HepG2 (cell line): Measurements from ENCODE around the gene PHF13. TPM values are rescaled to one million over a fixed set of nuclear protein-coding genes. Genes with fewer than 3 reads are reported as not detected.

Source experiments
- ARID2 ChIP-seq: sonication (generic); formaldehyde crosslinking; IDR thresholded peaks from 2 replicates; pipeline ENCODE4 v1.8.1; 2022; ENCODE audit warnings: mild to moderate bottlenecking, missing genetic modification reagents, borderline replicate concordance
- CCDC6 ChIP-seq: sonication (generic); formaldehyde crosslinking; IDR thresholded peaks from 2 replicates; pipeline ENCODE4 v1.8.1; 2022; ENCODE audit warnings: mild to moderate bottlenecking, missing genetic modification reagents, moderate library complexity
- CEBPB ChIP-seq: IDR thresholded peaks from 2 replicates; pipeline ENCODE4 v1.6.1; 2011; ENCODE audit warnings: low read depth, low read length, improper control_type of control experiment, borderline replicate concordance
- DNMT3B ChIP-seq: conservative IDR thresholded peaks from 2 replicates; pipeline ENCODE4 v1.6.1; 2016; ENCODE audit warnings: missing biosample characterization, control low read depth
- FOXA1 ChIP-seq, 2 experiments: fragments of 450-650 bp in 1 of 2; sonication (generic) in 1 of 2; formaldehyde crosslinking in 1 of 2; IDR thresholded peaks; 2 replicates each; pipeline versions ENCODE4 v1.4.0 to v1.6.1; 2016 to 2020; ENCODE audit warnings: missing genetic modification reagents in 1 of 2
- GATAD1 ChIP-seq: IDR thresholded peaks from 2 replicates; pipeline ENCODE4 v1.6.1; 2016; ENCODE audit warnings: missing genetic modification reagents, missing compliant biosample characterization
- HDAC2 ChIP-seq: sonication (generic); formaldehyde crosslinking; IDR thresholded peaks from 2 replicates; pipeline ENCODE4 v1.4.0; 2020; ENCODE audit warnings: missing genetic modification reagents
- HES4 ChIP-seq: sonication (generic); formaldehyde crosslinking; IDR thresholded peaks from 2 replicates; pipeline ENCODE4 v1.9.0; 2021; ENCODE audit warnings: mild to moderate bottlenecking, missing genetic modification reagents, borderline replicate concordance
- KAT2B ChIP-seq: fragments of 150-350 bp; IDR thresholded peaks from 2 replicates; pipeline ENCODE4 v1.6.1; 2014; ENCODE audit warnings: low read depth, low read length, borderline replicate concordance
- MIXL1 ChIP-seq: IDR thresholded peaks from 2 replicates; pipeline ENCODE4 v1.6.1; 2016
- MYC ChIP-seq: sonication (generic); formaldehyde crosslinking; IDR thresholded peaks from 2 replicates; pipeline ENCODE4 v1.9.0; 2021; ENCODE audit warnings: missing genetic modification reagents, borderline replicate concordance
- NFRKB ChIP-seq: fragments of 450-650 bp; IDR thresholded peaks from 2 replicates; pipeline ENCODE4 v1.6.1; 2017
- PPARG ChIP-seq: conservative IDR thresholded peaks from 2 replicates; pipeline ENCODE4 v1.6.1; 2016; ENCODE audit warnings: missing biosample characterization, missing genetic modification reagents
- SIX1 ChIP-seq: sonication (generic); formaldehyde crosslinking; IDR thresholded peaks from 2 replicates; pipeline ENCODE4 v1.4.0; 2020; ENCODE audit warnings: missing genetic modification reagents, borderline replicate concordance
- SMAD1 ChIP-seq: sonication (generic); formaldehyde crosslinking; IDR thresholded peaks from 2 replicates; pipeline ENCODE4 v1.4.0; 2020; ENCODE audit warnings: missing genetic modification reagents, low read depth, mild to moderate bottlenecking, borderline replicate concordance
- SP5 ChIP-seq: IDR thresholded peaks from 2 replicates; pipeline ENCODE4 v1.6.1; 2016; ENCODE audit warnings: low read depth, borderline replicate concordance
- ZFX ChIP-seq: sonication (generic); formaldehyde crosslinking; IDR thresholded peaks from 2 replicates; pipeline ENCODE4 v1.4.0; 2020; ENCODE audit warnings: mild to moderate bottlenecking, low read depth, missing genetic modification reagents, moderate library complexity
- ZNF354B ChIP-seq: sonication (generic); formaldehyde crosslinking; IDR thresholded peaks from 2 replicates; pipeline ENCODE4 v1.8.0; 2022; ENCODE audit warnings: mild to moderate bottlenecking, missing genetic modification reagents
- ZNF430 ChIP-seq: sonication (generic); formaldehyde crosslinking; IDR thresholded peaks from 2 replicates; pipeline ENCODE4 v1.9.0; 2021; ENCODE audit warnings: mild to moderate bottlenecking, missing genetic modification reagents
- polyA plus RNA-seq, 8 experiments: library from polyadenylated mRNA; depleted of rRNA in 3 of 8; stranded (reverse) in 7 of 8; unstranded in 1 of 8; fragments of >200 nt; fragmentation: Illumina TruSeq in 4 of 8; extraction: Trizol in 4 of 8; gene quantifications; 2 replicates each; pipeline versions ENCODE4 v1.2.1 to v1.2.3, GENCODE V29; 2011 to 2016; ENCODE audit warnings: low read depth in 4 of 8, missing spikeins in 1 of 8, mixed read lengths in 1 of 8; ENCODE audit not compliant: insufficient read depth in 1 of 8
- total RNA-seq, 5 experiments: library from RNA; depleted of rRNA; stranded (reverse); fragments of >200 nt; fragmentation: Illumina TruSeq; extraction: Trizol; gene quantifications; 2 replicates each; pipeline ENCODE4 v1.2.3, GENCODE V29; 2016; ENCODE audit warnings: low read depth in 1 of 5
- TF ChIP-seq, protein P1 (sequence below): sonication (generic); formaldehyde crosslinking; IDR thresholded peaks from 2 replicates; pipeline ENCODE4 v1.4.0; 2020; ENCODE audit warnings: mild to moderate bottlenecking, missing genetic modification reagents
- TF ChIP-seq, protein P2 (sequence below): sonication (generic); formaldehyde crosslinking; IDR thresholded peaks from 2 replicates; pipeline ENCODE4 v1.5.0; 2020; ENCODE audit warnings: mild to moderate bottlenecking, missing genetic modification reagents
- TF ChIP-seq, protein P3 (sequence below): sonication (generic); formaldehyde crosslinking; IDR thresholded peaks from 2 replicates; pipeline ENCODE4 v1.4.0; 2020; ENCODE audit warnings: mild to moderate bottlenecking, missing genetic modification reagents
- TF ChIP-seq, protein P4 (sequence below): sonication (generic); formaldehyde crosslinking; IDR thresholded peaks from 2 replicates; pipeline ENCODE4 v1.8.1; 2023; ENCODE audit warnings: mild to moderate bottlenecking, moderate library complexity, missing genetic modification reagents
- TF ChIP-seq, protein P5 (sequence below): sonication (generic); formaldehyde crosslinking; IDR thresholded peaks from 2 replicates; pipeline ENCODE4 v1.5.0; 2020; ENCODE audit warnings: missing genetic modification reagents

Gene PHF13
- total and polyA plus RNA-seq, 2 of the 13 experiments (the other 11 are each of a cell fraction or from before 2014, with no cell fraction given), result 4.7 to 7.4 TPM

DNA sequence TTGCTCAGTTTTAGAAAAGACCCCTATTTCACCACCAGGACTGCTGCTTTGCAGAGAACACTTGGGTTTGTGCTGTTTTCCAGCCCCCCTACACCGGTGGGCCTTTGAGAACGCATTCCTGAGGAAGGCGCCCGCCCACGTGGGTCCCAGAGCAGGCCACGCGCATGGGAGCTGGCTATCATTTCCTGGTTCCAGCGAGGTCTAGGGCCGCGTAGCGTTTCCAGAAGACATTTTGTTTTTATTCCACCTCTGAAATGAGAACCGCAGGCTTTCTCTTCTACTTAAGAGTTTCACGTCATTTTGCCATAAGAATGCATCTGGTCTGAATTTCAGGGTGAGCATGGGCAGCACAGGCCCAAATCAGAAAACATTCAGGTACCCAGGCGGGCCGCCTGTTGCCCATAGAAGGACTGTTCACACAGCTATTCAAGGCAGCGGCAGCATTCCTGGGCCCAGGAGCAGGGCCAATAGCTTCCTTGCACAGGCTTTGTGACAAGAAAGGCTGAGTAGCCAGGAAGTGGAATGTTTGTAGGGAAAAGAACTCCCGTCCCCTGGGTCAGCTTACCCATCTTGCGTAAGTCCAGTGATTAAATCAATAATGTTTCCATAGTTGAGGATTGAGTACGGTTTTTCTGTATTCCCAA, 9.5 kb upstream of the PHF13 start (continued):
- TF ChIP-seq, protein P1, sequence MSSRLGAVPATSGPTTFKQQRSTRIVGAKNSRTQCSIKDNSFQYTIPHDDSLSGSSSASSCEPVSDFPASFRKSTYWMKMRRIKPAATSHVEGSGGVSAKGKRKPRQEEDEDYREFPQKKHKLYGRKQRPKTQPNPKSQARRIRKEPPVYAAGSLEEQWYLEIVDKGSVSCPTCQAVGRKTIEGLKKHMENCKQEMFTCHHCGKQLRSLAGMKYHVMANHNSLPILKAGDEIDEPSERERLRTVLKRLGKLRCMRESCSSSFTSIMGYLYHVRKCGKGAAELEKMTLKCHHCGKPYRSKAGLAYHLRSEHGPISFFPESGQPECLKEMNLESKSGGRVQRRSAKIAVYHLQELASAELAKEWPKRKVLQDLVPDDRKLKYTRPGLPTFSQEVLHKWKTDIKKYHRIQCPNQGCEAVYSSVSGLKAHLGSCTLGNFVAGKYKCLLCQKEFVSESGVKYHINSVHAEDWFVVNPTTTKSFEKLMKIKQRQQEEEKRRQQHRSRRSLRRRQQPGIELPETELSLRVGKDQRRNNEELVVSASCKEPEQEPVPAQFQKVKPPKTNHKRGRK (CRISPR knock-in tag), result no peak
- TF ChIP-seq PPARG (peak; percentile 43; the same call in 1 of the 2 replicates), KAT2B (peak; percentile 63; the same call in 1 of the 2 replicates), DNMT3B (CRISPR knock-in tag) (peak; percentile 59; the same call in 1 of the 2 replicates), ZNF354B (CRISPR knock-in tag) (0 out of 2 replicates have a peak, but pooled peaks have one; percentile 47), GATAD1 (CRISPR knock-in tag) (peak; percentile 67), MYC (peak; percentile 96), ZNF430 (CRISPR knock-in tag) (peak; percentile 78), HES4 (peak; percentile 44; the same call in 1 of the 2 replicates), NFRKB (peak; percentile 66; the same call in 1 of the 2 replicates), FOXA1 (IDR thresholded peaks at IDR 0.05) (no peak), FOXA1 (CRISPR knock-in tag; IDR thresholded peaks at IDR 0.05) (peak; percentile 47), CEBPB (peak; percentile 95), HDAC2 (CRISPR knock-in tag) (peak; percentile 61; the same call in 1 of the 2 replicates), MIXL1 (peak; percentile 82), CCDC6 (CRISPR knock-in tag) (peak; percentile 61; the same call in 1 of the 2 replicates), SP5 (CRISPR knock-in tag) (0 out of 2 replicates have a peak, but pooled peaks have one; percentile 46), SMAD1 (CRISPR knock-in tag) (no peak), SIX1 (peak; percentile 97), ARID2 (CRISPR knock-in tag) (peak; percentile 84; the same call in 1 of the 2 replicates), ZFX (CRISPR knock-in tag) (peak; percentile 90)
- TF ChIP-seq, protein P2, sequence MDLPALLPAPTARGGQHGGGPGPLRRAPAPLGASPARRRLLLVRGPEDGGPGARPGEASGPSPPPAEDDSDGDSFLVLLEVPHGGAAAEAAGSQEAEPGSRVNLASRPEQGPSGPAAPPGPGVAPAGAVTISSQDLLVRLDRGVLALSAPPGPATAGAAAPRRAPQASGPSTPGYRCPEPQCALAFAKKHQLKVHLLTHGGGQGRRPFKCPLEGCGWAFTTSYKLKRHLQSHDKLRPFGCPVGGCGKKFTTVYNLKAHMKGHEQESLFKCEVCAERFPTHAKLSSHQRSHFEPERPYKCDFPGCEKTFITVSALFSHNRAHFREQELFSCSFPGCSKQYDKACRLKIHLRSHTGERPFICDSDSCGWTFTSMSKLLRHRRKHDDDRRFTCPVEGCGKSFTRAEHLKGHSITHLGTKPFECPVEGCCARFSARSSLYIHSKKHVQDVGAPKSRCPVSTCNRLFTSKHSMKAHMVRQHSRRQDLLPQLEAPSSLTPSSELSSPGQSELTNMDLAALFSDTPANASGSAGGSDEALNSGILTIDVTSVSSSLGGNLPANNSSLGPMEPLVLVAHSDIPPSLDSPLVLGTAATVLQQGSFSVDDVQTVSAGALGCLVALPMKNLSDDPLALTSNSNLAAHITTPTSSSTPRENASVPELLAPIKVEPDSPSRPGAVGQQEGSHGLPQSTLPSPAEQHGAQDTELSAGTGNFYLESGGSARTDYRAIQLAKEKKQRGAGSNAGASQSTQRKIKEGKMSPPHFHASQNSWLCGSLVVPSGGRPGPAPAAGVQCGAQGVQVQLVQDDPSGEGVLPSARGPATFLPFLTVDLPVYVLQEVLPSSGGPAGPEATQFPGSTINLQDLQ (CRISPR knock-in tag), result no peak
- TF ChIP-seq, protein P3, sequence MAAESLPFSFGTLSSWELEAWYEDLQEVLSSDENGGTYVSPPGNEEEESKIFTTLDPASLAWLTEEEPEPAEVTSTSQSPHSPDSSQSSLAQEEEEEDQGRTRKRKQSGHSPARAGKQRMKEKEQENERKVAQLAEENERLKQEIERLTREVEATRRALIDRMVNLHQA, result no peak
- TF ChIP-seq, protein P4, sequence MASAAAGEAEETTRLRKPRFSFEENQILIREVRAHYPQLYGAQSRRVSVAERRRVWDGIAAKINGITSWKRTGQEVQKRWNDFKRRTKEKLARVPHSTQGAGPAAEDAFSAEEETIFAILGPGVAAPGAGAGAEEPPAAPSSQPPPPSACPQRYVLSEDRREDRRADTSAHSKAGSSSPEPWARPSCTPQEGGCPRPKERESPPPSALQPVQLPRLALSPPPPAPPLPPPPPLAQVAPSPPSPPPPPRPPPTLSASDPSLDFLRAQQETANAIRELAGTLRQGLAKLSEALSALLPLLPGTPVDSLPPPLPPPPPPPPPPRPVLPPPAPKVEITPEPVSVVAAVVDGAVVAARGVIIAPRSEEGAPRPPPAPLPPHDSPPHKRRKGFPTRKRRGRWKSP (CRISPR knock-in tag), result peak; percentile 50; the same call in 1 of the 2 replicates
- TF ChIP-seq, protein P5, sequence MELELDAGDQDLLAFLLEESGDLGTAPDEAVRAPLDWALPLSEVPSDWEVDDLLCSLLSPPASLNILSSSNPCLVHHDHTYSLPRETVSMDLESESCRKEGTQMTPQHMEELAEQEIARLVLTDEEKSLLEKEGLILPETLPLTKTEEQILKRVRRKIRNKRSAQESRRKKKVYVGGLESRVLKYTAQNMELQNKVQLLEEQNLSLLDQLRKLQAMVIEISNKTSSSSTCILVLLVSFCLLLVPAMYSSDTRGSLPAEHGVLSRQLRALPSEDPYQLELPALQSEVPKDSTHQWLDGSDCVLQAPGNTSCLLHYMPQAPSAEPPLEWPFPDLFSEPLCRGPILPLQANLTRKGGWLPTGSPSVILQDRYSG, result no peak
